IMR-90 (cell line): ENCODE results near the gene SMAP1. TPM values are rescaled to one million over a fixed set of nuclear protein-coding genes. Genes with fewer than 3 reads are reported as not detected.

Experiments used
- ATAC-seq: fragments of 200-7000 bp; cut with Tn5 transposase; 2 replicates; pipeline ENCODE4 v1.9.1; 2020; ENCODE audit warnings: low read depth, mild to moderate bottlenecking, moderate library complexity
- BruUV-seq: library from RNA; stranded (reverse); fragments of 400-500 nt; replicated peaks from 2 replicates; lab custom pipeline; 2021; lab: Mats Ljungman, UMichigan
- CTCF ChIA-PET: fragments of 300-600 bp; formaldehyde crosslinking; extraction: SDS; loops from one replicate; lab custom pipeline; 2021; ENCODE audit warnings: antibody characterized with exemption; lab: Yijun Ruan, JAX
- POLR2A ChIA-PET: fragments of 300-600 bp; sonication (Branson Sonifier 250); formaldehyde crosslinking; loops from one replicate; lab custom pipeline; 2022; ENCODE audit warnings: antibody characterized with exemption; ENCODE audit not compliant: unreplicated experiment; lab: Charles Lee
- DNase-seq: peaks from one replicate; pipeline ENCODE4 v3.0.0; 2013
- H2AFZ ChIP-seq: replicated peaks from 2 replicates; pipeline ENCODE3; 2013; ENCODE audit warnings: low read length, mild to moderate bottlenecking; ENCODE audit not compliant: poor library complexity
- H2AK5ac ChIP-seq: 2 replicates; pipeline ENCODE4 v1.6.1; 2013; ENCODE audit warnings: low read depth, low read length, inconsistent platforms
- H2AK9ac ChIP-seq: replicated peaks from 2 replicates; pipeline ENCODE3; 2013; ENCODE audit warnings: mild to moderate bottlenecking, low read depth, low read length, moderate library complexity; ENCODE audit not compliant: poor library complexity
- H2BK120ac ChIP-seq: 2 replicates; pipeline ENCODE4 v1.6.1; 2013; ENCODE audit warnings: low read depth, low read length, inconsistent platforms
- H2BK15ac ChIP-seq: 3 replicates; pipeline ENCODE4 v1.6.1; 2013; ENCODE audit warnings: low read depth, low read length, inconsistent platforms
- H2BK20ac ChIP-seq: 2 replicates; pipeline ENCODE4 v1.6.1; 2013; ENCODE audit warnings: low read depth, mild to moderate bottlenecking, inconsistent platforms, low read length, moderate library complexity
- H2BK5ac ChIP-seq: 2 replicates; pipeline ENCODE4 v1.6.1; 2013; ENCODE audit warnings: mild to moderate bottlenecking, low read depth, low read length, inconsistent platforms; ENCODE audit not compliant: poor library complexity, severe bottlenecking
- H3K14ac ChIP-seq: replicated peaks from 2 replicates; pipeline ENCODE4 v1.6.1; 2013; ENCODE audit warnings: low read depth, low read length, inconsistent platforms
- H3K18ac ChIP-seq: 2 replicates; pipeline ENCODE4 v1.6.1; 2013; ENCODE audit warnings: low read depth, low read length, control low read depth
- H3K23ac ChIP-seq: 2 replicates; pipeline ENCODE4 v1.6.1; 2013; ENCODE audit warnings: low read depth, low read length, inconsistent platforms
- H3K27ac ChIP-seq: 2 replicates; pipeline ENCODE4 v1.5.1; 2013; ENCODE audit warnings: mild to moderate bottlenecking, control low read depth, low read length; ENCODE audit not compliant: insufficient read depth
- H3K27me3 ChIP-seq: 2 replicates; pipeline ENCODE4 v1.6.1; 2013; ENCODE audit warnings: low read length; ENCODE audit not compliant: control insufficient read depth, insufficient read depth
- H3K36me3 ChIP-seq: 2 replicates; pipeline ENCODE4 v1.6.1; 2013; ENCODE audit warnings: low read length, mixed read lengths; ENCODE audit not compliant: control insufficient read depth, insufficient read depth
- H3K4ac ChIP-seq: 2 replicates; pipeline ENCODE4 v1.6.1; 2013; ENCODE audit warnings: low read depth, low read length, inconsistent platforms
- H3K4me1 ChIP-seq: 2 replicates; pipeline ENCODE4 v1.6.1; 2013; ENCODE audit warnings: low read length, mixed read lengths; ENCODE audit not compliant: control insufficient read depth, insufficient read depth
- H3K4me2 ChIP-seq: 2 replicates; pipeline ENCODE4 v1.6.1; 2013; ENCODE audit warnings: low read depth, mild to moderate bottlenecking, control low read depth, low read length, moderate library complexity
- H3K4me3 ChIP-seq: 2 replicates; pipeline ENCODE4 v1.5.1; 2013; ENCODE audit warnings: low read depth, mild to moderate bottlenecking, control low read depth, low read length, moderate library complexity; ENCODE audit not compliant: insufficient read depth
- H3K56ac ChIP-seq: 2 replicates; pipeline ENCODE4 v1.6.1; 2013; ENCODE audit warnings: low read length, inconsistent platforms; ENCODE audit not compliant: insufficient read depth; ENCODE audit errors: extremely low read depth
- H3K79me1 ChIP-seq, 2 experiments: 2 replicates each; pipeline ENCODE4 v1.6.1; 2013; ENCODE audit warnings: low read length in 2 of 2, inconsistent platforms in 1 of 2, low read depth in 1 of 2
- H3K9ac ChIP-seq: 2 replicates; pipeline ENCODE4 v1.6.1; 2013; ENCODE audit warnings: low read depth, low read length, control low read depth
- H3K9me1 ChIP-seq: 2 replicates; pipeline ENCODE4 v1.6.1; 2013; ENCODE audit warnings: low read length, inconsistent platforms; ENCODE audit not compliant: insufficient read depth
- H3K9me3 ChIP-seq: 2 replicates; pipeline ENCODE4 v1.6.1; 2013; ENCODE audit warnings: low read length; ENCODE audit not compliant: control insufficient read depth, insufficient read depth
- H4K20me1 ChIP-seq: 2 replicates; pipeline ENCODE4 v1.6.1; 2013; ENCODE audit warnings: low read length, inconsistent platforms; ENCODE audit not compliant: insufficient read depth
- H4K5ac ChIP-seq: 2 replicates; pipeline ENCODE4 v1.6.1; 2013; ENCODE audit warnings: mild to moderate bottlenecking, low read depth, low read length, control low read depth
- H4K8ac ChIP-seq, 2 experiments: 2 replicates each; pipeline ENCODE4 v1.6.1; 2013; ENCODE audit warnings: low read depth in 2 of 2, low read length in 2 of 2, control low read depth in 1 of 2, inconsistent platforms in 1 of 2
- H4K91ac ChIP-seq: 2 replicates; pipeline ENCODE4 v1.6.1; 2013; ENCODE audit warnings: low read depth, low read length, inconsistent platforms; ENCODE audit not compliant: insufficient read depth
- CEBPB ChIP-seq: IDR thresholded peaks from 2 replicates; pipeline ENCODE4 v1.6.1; 2012; ENCODE audit warnings: low read depth, low read length, improper control_type of control experiment
- FOS ChIP-seq: fragments of 150-350 bp; IDR thresholded peaks from 2 replicates; pipeline ENCODE4 v1.6.1; 2016; ENCODE audit warnings: low read depth, low read length
- RFX5 ChIP-seq: IDR thresholded peaks from 2 replicates; pipeline ENCODE4 v1.8.0; 2012; ENCODE audit warnings: low read depth, mild to moderate bottlenecking, low read length, moderate library complexity
- WGBS, 2 experiments: methylation state at CpG; one replicate each; pipeline versions ENCODE4 v1.1.5 to v1.1.7; 2013; ENCODE audit warnings: missing lambda C conversion rate in 2 of 2; ENCODE audit not compliant: insufficient read length in 1 of 2; ENCODE audit errors: extremely low coverage in 2 of 2; 5-methylcytosine and 5-hydroxymethylcytosine counted together
- dilution Hi-C: fragments of 300-500 bp; cut with HindIII; formaldehyde crosslinking; loops from one replicate; pipeline ENCODE4 v1.14.3; 2018; ENCODE audit warnings: low sequenced_read_pairs; ENCODE audit not compliant: unreplicated experiment
- in situ Hi-C: fragments of 300-500 bp; cut with MboI; formaldehyde crosslinking; loops from 3 replicates; pipeline ENCODE4 v1.14.3; 2019; ENCODE audit warnings: low sequenced_read_pairs, inconsistent platforms, mixed read lengths
- intact Hi-C: fragments of 100-400 bp; cut with micrococcal nuclease; formaldehyde crosslinking; loops from 2 replicates; pipeline ENCODE4 v1.10.0; 2022
- polyA plus RNA-seq, 3 experiments: library from polyadenylated mRNA; depleted of rRNA; stranded (reverse); fragments of >200 nt; gene quantifications; 2 replicates each; pipeline ENCODE4 v1.2.3, GENCODE V29; 2012; ENCODE audit warnings: low replicate concordance in 1 of 3
- total RNA-seq: library from RNA; depleted of rRNA; stranded (reverse); fragments of >200 nt; gene quantifications from 2 replicates; pipeline ENCODE4 v1.2.3, GENCODE V29; 2012
- TF ChIP-seq, protein P1 (sequence below): fragments of 150-350 bp; IDR thresholded peaks from 2 replicates; pipeline ENCODE4 v1.6.1; 2016; ENCODE audit warnings: low read depth, mild to moderate bottlenecking, low read length, moderate library complexity, borderline replicate concordance

SMAP1 gene
- total and polyA plus RNA-seq, 2 of the 4 experiments (the other 2 are of a cell fraction) = 14.8 to 16.7 TPM

DNA sequence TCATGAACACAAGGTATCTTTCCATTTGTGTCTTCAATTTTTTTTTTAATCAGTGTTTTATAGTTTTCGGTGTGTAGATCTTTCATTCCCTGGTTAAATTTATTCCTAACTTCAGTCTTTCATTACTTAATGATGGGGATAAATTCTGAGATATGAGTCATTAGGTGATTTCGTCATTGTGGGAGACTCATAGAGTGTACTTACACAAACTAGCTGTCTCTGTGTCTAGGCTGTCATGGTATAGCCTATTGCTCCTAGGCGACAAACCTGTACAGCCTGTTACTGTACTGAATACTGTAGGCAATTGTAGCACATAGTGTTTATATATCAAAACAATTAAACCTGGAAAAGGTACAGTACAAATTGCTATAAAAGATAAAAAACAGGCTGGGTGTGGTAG is 42.1 kb downstream of the SMAP1 start:
- H3K9me3 ChIP-seq = peaks cover 3% of the 10 kb centered on the region; the same call in 1 of the 2 replicates
- H3K36me3 ChIP-seq = no peaks in the 10 kb centered on the region
- no TSS peak for BruUV-seq
- no peaks in the 10 kb centered on the region for H3K27me3 ChIP-seq
- WGBS, 2 experiments = no CpG with 5 or more reads among the region's 3 CpGs
- no peak overlapping the region for H2AK5ac ChIP-seq
- H3K4me2 ChIP-seq = no peak overlapping the region
- H3K27ac ChIP-seq = no peak overlapping the region
- H3K23ac ChIP-seq = no peak overlapping the region
- peak; percentile 90 for ATAC-seq
- no peak overlapping the region for H2BK5ac ChIP-seq
- no peak overlapping the region for H2AK9ac ChIP-seq
- H4K20me1 ChIP-seq = no peaks in the 10 kb centered on the region
- ChIA-PET CTCF (interaction anchor here (5.0 kb wide), 1 partner anchor 175 kb away, joined by 39 read pairs; no protein-coding TSS in a partner anchor), POLR2A (no interaction called here)
- intact Hi-C loops (loop anchor here (5.0 kb wide), 1 partner anchor 247 kb away; the partner anchor contains the start of gene B3GAT2), in situ Hi-C loops (loop anchor here (5.0 to 25.0 kb wide), 2 partner anchors 177 to 302 kb away; no protein-coding TSS in a partner anchor), dilution Hi-C loops (loop anchor here (25.0 kb wide), 1 partner anchor 177 kb away; no protein-coding TSS in a partner anchor)
- H4K91ac ChIP-seq = no peak overlapping the region
- no peak overlapping the region for H2BK20ac ChIP-seq
- DNase-seq = peak; percentile 90
- H3K4ac ChIP-seq = no peak overlapping the region
- no peak overlapping the region for H2BK15ac ChIP-seq
- no peak overlapping the region for H4K5ac ChIP-seq
- no peaks in the 10 kb centered on the region for H3K4me1 ChIP-seq
- H3K4me3 ChIP-seq = no peak overlapping the region
- no peak overlapping the region for H3K56ac ChIP-seq
- H3K14ac ChIP-seq = no peak overlapping the region
- no peaks in the 10 kb centered on the region for H3K9me1 ChIP-seq
- TF ChIP-seq CEBPB (peak; percentile 94), RFX5 (no peak), FOS (peak; percentile 68; the same call in 1 of the 2 replicates)
- TF ChIP-seq, protein P1, sequence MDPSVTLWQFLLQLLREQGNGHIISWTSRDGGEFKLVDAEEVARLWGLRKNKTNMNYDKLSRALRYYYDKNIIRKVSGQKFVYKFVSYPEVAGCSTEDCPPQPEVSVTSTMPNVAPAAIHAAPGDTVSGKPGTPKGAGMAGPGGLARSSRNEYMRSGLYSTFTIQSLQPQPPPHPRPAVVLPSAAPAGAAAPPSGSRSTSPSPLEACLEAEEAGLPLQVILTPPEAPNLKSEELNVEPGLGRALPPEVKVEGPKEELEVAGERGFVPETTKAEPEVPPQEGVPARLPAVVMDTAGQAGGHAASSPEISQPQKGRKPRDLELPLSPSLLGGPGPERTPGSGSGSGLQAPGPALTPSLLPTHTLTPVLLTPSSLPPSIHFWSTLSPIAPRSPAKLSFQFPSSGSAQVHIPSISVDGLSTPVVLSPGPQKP = no peak
- H3K18ac ChIP-seq = no peak overlapping the region
- H3K9ac ChIP-seq = no peak overlapping the region
- H3K79me1 ChIP-seq = peaks cover 5 to 6% of the 10 kb centered on the region in 2 experiments; a peak in 3 of 4 replicates
- H4K8ac ChIP-seq = no peak overlapping the region
- no peak overlapping the region for H2AFZ ChIP-seq
- no peak overlapping the region for H2BK120ac ChIP-seq
